PFSK-1 (cell line): ENCODE measurements around the gene OMD.

Source experiments
- TAF1 ChIP-seq: IDR thresholded peaks from 2 replicates; pipeline ENCODE4 v1.6.1; 2012; ENCODE audit warnings: low read length, control low read depth, borderline replicate concordance; ENCODE audit not compliant: insufficient read depth
- TF ChIP-seq, protein P1 (sequence below), 2 experiments: IDR thresholded peaks; 2 replicates each; pipeline versions ENCODE4 v1.6.1 to v1.8.0; 2011 to 2012; ENCODE audit warnings: low read depth in 2 of 2, low read length in 2 of 2, control low read depth in 1 of 2, inconsistent platforms in 1 of 2, mild to moderate bottlenecking in 1 of 2, moderate library complexity in 1 of 2; ENCODE audit not compliant: insufficient read depth in 1 of 2

- TF ChIP-seq, protein P1, sequence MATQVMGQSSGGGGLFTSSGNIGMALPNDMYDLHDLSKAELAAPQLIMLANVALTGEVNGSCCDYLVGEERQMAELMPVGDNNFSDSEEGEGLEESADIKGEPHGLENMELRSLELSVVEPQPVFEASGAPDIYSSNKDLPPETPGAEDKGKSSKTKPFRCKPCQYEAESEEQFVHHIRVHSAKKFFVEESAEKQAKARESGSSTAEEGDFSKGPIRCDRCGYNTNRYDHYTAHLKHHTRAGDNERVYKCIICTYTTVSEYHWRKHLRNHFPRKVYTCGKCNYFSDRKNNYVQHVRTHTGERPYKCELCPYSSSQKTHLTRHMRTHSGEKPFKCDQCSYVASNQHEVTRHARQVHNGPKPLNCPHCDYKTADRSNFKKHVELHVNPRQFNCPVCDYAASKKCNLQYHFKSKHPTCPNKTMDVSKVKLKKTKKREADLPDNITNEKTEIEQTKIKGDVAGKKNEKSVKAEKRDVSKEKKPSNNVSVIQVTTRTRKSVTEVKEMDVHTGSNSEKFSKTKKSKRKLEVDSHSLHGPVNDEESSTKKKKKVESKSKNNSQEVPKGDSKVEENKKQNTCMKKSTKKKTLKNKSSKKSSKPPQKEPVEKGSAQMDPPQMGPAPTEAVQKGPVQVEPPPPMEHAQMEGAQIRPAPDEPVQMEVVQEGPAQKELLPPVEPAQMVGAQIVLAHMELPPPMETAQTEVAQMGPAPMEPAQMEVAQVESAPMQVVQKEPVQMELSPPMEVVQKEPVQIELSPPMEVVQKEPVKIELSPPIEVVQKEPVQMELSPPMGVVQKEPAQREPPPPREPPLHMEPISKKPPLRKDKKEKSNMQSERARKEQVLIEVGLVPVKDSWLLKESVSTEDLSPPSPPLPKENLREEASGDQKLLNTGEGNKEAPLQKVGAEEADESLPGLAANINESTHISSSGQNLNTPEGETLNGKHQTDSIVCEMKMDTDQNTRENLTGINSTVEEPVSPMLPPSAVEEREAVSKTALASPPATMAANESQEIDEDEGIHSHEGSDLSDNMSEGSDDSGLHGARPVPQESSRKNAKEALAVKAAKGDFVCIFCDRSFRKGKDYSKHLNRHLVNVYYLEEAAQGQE (IDR thresholded peaks at IDR 0.05; ENCODE audit: insufficient read depth in 1 of 2, low read depth in 2 of 2, low read length in 2 of 2) = no peak
- no peak for TF ChIP-seq TAF1
Measured at GRCh38 chr9:92432350-92432749, 8.1 kb upstream of the OMD start.
